GM20000 (cell line): ENCODE data around the gene CDH2.

ENCODE experiments used
- DNase-seq: peaks from one replicate; pipeline ENCODE4 v3.0.0; 2012; ENCODE audit warnings: low spot score
- TF ChIP-seq, protein P1 (sequence below): IDR thresholded peaks from 2 replicates; pipeline ENCODE4 v1.5.1; 2012; ENCODE audit warnings: mild to moderate bottlenecking, control low read depth; ENCODE audit errors: extremely low read depth, missing control alignments

Gene CDH2

DNA sequence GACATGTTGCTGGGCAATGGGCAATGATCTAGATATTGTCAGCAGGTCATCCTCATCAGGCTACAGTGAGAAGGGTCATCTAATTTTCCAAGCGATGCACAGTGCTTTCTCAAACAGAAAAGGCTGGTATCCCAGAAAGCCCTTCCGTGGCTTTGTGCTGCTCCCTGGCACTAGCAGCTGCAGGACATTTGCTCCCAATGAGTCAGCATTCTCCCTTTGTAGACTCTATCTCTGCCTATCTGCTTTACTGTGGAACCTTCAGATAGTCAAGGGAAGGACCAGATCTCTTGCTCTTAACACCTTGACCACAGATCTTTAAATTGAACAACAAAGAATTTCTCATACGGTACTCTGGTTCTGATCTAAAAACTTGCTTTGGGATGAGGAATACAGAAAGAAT lies 101.4 kb downstream of the CDH2 start:
- no peak for DNase-seq
- TF ChIP-seq, protein P1, sequence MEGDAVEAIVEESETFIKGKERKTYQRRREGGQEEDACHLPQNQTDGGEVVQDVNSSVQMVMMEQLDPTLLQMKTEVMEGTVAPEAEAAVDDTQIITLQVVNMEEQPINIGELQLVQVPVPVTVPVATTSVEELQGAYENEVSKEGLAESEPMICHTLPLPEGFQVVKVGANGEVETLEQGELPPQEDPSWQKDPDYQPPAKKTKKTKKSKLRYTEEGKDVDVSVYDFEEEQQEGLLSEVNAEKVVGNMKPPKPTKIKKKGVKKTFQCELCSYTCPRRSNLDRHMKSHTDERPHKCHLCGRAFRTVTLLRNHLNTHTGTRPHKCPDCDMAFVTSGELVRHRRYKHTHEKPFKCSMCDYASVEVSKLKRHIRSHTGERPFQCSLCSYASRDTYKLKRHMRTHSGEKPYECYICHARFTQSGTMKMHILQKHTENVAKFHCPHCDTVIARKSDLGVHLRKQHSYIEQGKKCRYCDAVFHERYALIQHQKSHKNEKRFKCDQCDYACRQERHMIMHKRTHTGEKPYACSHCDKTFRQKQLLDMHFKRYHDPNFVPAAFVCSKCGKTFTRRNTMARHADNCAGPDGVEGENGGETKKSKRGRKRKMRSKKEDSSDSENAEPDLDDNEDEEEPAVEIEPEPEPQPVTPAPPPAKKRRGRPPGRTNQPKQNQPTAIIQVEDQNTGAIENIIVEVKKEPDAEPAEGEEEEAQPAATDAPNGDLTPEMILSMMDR, result no peak

DNA sequence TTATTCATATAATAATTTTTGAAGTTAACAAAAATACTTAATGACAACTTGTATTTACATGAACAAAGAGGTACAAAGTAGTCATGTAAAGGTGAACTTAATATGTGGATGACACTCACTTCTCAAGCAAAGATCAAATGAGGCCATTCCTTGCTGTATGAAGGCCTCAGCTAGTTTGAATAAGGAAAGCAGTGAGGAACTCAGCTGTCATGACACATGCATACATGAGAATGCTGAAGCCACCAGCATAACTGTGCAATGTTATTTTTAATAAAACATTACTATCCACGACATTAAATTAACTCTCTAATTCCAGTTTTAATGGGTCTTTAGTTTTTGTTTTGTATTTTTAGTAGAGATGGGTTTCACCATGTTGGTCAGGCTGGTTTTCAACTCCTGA lies 102.9 kb downstream of the CDH2 start:
- DNase-seq, result no peak
- TF ChIP-seq, protein P1, result no peak

DNA sequence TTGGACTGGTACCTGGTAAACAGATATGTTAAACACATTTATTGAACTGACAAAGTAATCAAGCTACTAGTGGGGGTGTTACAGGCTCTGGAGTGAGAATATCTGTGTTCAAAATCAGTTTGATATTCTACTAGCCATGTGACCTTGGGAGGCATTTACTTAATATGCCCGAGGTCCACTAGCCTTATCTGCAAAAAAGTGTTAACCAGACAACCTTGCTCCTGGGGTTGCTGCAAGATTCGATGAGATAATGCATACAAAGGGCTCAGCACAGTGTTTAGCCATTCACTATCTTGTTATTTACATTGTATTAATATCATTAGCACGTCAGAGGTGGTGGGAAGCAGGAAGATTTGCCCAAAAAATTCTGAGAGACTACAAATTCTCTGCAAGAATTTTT lies 103.3 kb downstream of the CDH2 start:
- TF ChIP-seq, protein P1, result no peak
- DNase-seq, result no peak

DNA sequence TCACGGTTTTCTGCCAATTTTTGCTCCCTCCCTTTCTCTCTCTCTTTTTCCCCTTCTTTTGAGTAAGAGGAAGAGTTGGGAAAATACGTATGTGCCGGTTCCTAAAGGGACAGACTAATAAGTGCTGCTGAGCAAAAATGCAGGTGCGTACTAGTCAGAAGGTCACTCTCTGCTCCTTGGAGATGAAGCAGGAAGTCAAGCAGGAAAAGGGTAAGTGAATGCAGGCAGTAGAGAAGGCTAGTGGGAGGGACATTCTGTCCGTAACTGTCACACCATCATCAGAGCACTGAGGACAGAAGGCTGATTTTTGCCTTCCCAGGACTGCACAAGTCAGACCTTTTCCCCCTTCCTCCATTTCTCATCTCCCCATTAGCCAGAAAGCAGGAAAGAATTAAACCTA lies 105.7 kb downstream of the CDH2 start:
- no peak for DNase-seq
- TF ChIP-seq, protein P1, result no peak

DNA sequence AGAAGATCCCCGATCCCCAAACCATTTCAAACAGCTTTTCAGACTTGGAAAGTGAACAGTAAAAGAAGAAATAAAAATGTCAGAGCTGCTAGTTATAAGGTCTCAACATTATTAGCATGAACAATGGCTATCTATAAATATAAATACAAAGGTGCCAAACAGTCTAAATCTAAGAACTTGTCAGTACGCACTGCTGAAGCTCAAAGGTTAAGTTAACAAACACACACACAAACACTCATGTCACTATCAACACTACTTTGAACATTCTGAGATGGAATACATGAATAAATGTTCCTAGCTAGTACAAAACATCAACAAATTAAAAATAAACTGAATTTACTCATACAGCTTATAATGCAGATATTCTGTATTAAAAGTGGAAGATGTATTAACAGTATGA lies 108.7 kb downstream of the CDH2 start:
- no peak for DNase-seq
- TF ChIP-seq, protein P1, result no peak

DNA sequence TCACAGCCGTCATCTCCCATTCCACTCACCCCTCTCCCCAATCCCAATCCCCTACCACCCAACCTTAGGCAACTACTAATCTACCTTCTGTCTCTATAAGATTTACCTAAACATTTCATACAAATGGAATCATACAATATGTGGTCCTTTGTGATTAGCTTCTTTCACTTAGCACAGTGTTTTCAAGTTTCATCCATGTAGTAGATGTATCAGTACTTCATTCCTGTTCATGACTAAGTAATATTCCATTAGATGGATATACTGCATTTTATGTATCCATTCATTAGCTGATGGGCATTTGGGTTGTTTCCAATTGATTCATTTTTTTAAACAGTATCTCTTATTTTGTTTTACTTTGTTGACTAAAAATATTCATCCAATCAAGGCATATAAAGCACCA lies 109.6 kb downstream of the CDH2 start:
- TF ChIP-seq, protein P1, result no peak
- no peak for DNase-seq

DNA sequence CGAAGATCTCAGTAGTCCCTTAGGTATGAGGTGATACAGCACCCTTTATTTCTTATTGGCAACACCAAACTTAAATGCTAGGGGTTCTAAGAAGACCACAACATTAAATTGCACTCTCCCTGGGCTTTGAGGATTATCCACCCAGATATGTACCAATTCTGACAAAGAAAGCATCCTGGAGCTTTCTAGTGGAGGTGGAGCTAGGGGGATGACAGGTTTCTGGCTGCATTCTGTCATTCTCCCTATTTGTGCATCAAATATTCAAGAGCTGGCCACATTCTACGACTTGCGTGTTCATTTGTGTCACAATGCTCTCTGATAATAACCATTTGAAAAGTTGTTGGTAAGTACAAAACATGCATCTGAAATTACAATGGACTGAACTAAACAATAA lies 111.1 kb downstream of the CDH2 start:
- DNase-seq, result no peak

More for the DNA sequence above, 111.1 kb downstream of the CDH2 start:
- TF ChIP-seq, protein P1, result no peak
